CD1c-positive myeloid dendritic cell (primary cell): ENCODE measurements around the gene OXCT1.
"Not testable (repeated sequence)": the region's sequence is repeated elsewhere in the genome, so short reads cannot be mapped to it uniquely, and the experiment has no call there.

ENCODE experiments used
- DNase-seq: peaks from one replicate; pipeline ENCODE4 v3.0.0-alpha.2; 2016; ENCODE audit errors: extremely low spot score

The OXCT1 gene

DNA sequence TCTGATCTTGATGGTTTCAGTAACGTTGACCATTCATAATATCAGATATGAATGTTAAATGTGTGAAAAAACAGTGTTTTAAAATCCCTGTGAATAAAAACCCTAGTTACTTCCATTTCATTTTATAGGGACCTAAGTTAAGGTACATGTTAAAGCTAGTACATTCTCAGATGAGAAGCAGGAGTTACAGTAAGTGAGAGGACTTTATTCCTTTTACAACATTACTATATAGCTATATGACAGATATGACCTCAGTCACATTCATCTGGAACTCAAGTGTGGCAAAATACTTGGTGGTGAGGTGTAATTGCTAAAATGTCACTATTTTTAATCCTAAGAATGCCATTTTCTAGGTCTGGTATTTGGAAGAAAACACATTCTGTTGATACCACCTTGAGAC, 96.4 kb downstream of the OXCT1 start:
- DNase-seq: no peak

- no peak for DNase-seq
Observed at GRCh38 chr5:41772785-41773442, 97.3 kb downstream of the OXCT1 start.

DNA sequence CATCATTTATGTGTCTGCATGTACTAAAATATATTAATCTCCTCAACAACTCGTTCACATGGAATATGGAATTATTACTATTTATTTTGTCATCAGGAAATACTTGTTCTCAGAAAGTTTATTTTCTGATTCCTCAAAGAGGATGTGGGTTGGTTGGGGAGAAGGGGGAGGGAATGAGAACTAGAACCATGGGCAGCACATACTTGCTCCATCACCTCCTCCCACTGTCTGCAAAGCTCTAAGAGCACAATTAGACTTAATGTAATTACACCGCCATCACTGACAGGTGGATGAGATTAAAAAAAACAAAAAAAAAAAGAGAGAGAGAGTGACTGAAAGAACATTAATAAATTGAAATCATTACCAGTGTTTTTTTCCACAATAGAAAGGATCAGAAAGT, 98.2 kb downstream of the OXCT1 start:
- DNase-seq: no peak

- DNase-seq: no peak
Observed at GRCh38 chr5:41770799-41771198, 99.4 kb downstream of the OXCT1 start.

DNA sequence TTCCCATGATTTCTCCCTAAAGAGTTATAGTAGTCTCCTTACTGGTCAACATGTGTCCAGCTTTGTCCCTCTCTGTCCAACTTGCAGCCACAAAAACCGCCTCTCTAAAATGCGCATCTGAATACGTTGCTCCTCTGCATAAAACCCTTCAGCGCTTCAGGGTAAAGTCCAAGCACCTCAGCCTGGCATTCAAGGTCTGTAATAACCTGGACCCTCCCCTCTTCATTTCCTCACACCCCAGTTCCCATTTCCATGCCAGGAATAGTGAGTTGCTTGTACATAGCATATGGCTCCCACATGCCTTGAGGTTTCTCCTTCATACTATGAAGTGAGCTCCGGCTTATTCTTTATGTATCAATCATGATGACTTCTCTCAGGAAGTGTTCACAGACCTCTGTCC, 101.5 kb downstream of the OXCT1 start:
- no peak for DNase-seq

DNA sequence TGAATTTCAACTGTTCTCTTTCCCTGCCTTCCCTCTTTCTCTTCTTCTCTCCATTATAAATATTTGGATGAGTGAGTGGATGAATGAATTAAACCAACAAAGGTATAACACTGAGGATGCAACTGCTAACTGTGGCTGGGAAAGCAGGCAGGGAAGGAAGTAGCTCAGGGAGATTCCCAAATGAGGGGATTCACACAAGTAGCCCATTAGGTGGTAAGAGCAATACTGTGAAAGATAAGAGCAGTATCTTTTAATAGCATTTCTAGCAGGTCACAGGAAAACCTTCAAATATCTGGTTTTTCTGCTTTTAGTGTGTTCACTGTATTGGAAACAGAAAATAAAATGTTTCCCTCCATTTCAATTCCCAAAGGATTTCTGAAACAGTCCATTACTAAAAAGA, 105.6 kb downstream of the OXCT1 start:
- DNase-seq: no peak

DNA sequence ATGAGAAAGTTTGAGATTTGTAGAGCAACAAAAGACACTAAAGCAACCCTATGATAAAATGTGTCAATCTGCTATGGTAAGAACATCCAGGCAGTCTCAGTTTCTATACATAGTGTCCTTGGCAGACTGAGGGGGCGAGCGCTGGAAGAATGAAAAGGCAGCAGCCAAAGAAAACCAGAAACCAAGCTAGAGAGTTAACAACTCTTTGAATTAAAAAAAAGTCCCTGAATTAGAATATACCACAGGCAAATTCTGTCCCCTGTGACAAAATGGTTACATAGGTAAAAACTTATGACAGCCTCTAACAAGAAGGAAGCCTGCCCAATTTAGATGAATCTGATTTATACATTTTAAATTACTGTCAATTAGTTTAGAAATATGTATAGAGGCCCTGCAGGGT, 106.7 kb downstream of the OXCT1 start:
- no peak for DNase-seq

- no peak for DNase-seq
Observed at GRCh38 chr5:41763081-41763480, 107.1 kb downstream of the OXCT1 start.

DNA sequence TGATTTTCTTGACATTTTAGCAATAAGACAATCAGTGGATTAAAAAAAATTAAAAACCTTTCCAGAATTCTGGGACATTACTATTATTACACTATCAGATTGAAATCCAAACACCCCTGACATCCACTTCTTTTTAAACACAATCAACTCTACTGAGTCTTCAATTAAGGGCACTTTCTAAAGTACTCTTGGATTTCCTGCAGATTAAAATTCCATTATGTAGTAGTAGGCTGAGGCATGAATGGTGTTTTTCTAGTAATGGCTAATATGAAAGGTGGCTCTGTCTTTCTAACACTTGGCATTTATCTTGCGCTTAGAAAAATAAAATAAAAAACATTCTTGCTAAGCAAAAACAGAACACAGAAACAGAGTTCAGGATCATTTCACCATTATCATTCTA, 107.8 kb downstream of the OXCT1 start:
- no peak for DNase-seq

- DNase-seq: no peak
Observed at GRCh38 chr5:41761663-41762062, 108.6 kb downstream of the OXCT1 start.

GRCh38 chr5:41755705-41756104, 114.5 kb downstream of the OXCT1 start:
- no peak for DNase-seq

- DNase-seq: no peak
Observed at GRCh38 chr5:41754857-41755256, 115.4 kb downstream of the OXCT1 start.

- DNase-seq: no peak
Observed at GRCh38 chr5:41751867-41752266, 118.4 kb downstream of the OXCT1 start.

DNA sequence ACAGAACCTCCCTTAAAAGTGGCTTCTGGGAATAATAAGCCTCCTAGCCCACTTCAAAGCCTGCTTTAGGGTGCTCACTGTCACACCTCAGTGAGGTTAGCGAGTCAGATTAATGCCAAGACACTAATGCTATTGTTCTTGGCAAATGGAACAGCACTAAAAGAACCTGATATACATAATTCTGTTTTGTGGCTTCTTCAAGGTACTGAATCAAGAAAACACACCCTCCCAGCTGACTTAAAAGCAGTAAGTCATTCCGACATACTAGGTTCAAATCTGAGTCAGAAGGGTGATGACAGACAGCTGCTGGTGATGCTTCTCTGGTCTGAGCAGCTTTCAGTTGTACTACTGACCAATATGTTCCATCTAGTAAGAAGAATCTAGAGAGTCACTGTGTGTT, 121.6 kb downstream of the OXCT1 start:
- no peak for DNase-seq

DNA sequence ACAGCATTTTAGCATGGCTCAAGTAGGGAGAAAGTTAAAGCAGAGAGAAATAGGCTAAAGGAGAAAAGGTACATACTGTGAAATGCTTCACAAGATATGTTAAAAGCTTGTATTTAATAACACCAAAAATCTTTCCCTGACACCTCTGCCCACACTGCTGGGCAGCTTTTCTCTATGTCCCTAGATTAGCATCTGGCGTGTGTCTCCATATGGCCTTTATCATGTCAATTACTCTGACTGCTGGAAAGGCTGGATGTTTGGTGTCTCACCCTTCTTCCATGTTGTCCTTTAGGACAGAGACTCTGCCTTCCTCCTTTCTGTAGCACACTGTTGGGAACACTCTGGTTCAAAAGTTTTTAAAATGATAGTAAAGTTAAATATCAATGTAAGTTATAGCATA, 122.5 kb downstream of the OXCT1 start:
- DNase-seq: no peak

DNA sequence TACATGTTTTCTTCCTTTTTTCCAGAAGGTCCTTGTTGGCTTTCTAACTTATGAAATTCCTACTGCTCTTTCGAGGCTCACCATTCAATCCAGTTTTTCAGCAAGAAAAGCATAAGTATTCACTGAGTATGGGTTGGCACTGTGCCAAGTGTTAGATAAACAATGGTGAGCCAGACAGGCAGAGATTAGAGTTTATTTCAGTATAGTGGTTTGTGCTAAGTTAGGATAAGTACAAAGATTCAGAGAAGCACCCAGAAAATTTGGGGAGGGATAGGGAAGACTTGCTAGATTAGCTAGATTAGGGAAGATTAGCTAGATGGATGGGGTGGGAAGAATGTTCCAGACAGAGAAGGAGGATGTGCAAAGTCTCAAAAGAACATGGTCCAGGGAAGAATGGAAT, 122.9 kb downstream of the OXCT1 start:
- no peak for DNase-seq

GRCh38 chr5:41742608-41743007, 127.6 kb downstream of the OXCT1 start:
- DNase-seq: not testable (repeated sequence)

- no peak for DNase-seq
Observed at GRCh38 chr5:41738710-41739354, 131.4 kb downstream of the OXCT1 start.

DNA sequence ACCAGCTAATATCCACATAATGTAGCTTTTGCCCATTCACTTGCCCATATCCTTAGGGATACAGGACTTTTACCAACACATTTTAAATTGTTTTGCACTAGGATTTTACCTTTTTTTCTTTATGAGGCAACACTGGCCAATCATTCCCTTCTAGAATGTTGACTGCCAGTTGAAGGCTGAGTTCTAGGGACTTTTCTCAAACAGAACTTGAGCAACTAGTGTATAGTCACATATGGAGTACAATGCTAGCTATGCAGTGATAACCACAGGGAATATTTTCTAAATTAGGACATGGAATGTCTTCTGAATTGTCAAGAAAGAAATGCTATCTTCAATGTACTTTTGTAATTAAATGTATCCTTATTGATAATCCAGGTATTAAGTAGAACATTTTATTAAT, 133.6 kb downstream of the OXCT1 start:
- DNase-seq: no peak

GRCh38 chr5:41735213-41735612, 135.0 kb downstream of the OXCT1 start:
- no peak for DNase-seq

DNA sequence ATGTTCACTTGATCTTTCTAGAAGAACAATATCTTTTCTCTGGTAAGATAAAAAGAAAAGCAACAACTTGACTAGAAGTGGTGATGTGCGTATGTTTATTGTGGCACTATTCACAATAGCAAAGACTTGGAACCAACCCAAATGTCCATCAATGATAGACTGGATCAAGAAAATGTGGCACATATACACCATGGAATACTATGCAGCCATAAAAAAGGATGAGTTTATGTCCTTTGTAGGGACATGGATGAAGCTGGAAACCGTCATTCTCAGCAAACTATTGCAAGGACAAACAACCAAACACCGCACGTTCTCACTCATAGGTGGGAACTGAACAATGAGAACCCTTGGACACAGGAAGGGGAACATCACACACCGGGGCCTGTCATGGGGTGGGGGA, 140.8 kb downstream of the OXCT1 start:
- DNase-seq: not testable (repeated sequence)

DNA sequence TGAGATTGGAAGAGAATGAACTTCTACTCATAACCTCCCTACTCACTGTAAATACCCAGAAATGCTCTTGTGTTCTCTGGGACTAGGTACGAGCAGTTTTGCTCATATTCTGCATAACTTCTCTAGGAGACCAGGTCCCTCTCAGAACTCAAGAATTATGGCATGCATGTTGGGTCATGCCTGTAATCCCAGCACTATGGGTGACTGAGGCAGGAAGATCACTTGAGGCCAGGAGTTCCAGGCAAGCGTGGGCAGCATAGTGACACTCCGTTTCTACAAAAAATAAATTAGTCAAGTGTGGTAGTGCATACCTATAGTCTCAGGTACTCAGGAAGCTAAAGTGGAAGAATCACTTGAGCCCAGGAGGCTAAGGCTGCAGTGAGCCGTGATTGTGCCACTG, 141.9 kb downstream of the OXCT1 start:
- no peak for DNase-seq

GRCh38 chr5:41722359-41722950, 147.8 kb downstream of the OXCT1 start:
- no peak for DNase-seq

DNA sequence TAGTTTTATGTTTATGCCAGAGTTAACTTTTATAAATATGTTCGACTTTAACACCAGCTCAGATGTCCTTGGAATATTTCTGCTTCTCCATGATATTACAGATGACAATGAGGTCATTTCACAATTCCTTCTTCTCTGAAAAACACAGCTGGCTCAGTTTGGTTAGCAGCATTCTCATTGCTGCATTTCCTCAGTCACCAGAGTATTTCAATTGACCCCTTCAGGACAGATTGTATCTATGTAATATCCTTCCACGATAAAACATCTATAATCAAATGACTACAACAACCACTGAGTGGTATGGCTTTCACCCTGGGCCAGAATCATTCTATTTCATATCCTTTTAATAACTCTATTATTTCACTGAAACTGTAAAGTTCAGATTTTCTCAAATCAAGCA, 148.7 kb downstream of the OXCT1 start:
- no peak for DNase-seq
